OCI-LY1 (cell line): ENCODE measurements around the gene AFF2.

Experiments
- EZH2 ChIP-seq: fragments of 200-600 bp; sonication (generic), shearing (Covaris generic); IDR thresholded peaks from 2 replicates; pipeline ENCODE4 v1.8.0; 2017; ENCODE audit warnings: borderline replicate concordance, mixed run types, mild to moderate bottlenecking, antibody characterized with exemption, low read length, moderate library complexity, mixed read lengths
- TF ChIP-seq, protein P1 (sequence below): fragments of 200-600 bp; sonication (generic), shearing (Covaris generic); IDR thresholded peaks from 2 replicates; pipeline ENCODE4 v1.5.1; 2017; ENCODE audit warnings: mild to moderate bottlenecking, antibody characterized with exemption, low read length, moderate library complexity, mixed read lengths

DNA sequence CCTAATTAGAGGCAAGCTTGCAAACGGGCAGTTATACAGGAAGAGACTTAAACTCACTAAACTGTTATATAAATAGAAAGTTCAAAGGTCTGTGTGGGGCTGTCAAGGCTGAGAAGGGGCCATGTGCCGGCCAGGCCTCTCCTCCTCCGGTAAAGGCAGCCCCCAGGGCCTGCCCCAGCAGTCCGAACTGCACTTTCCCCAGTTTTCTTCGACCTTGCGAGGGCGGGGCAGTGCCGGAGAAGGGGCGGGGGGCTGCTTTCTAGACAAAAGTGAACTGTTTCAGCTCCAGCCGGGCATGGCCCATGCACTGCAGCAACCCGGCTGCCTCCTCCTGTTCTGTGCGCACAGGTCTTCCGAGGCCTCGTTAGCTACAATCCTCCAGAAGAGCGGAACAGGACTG lies 4.1 kb downstream of the AFF2 start:
- TF ChIP-seq, protein P1, sequence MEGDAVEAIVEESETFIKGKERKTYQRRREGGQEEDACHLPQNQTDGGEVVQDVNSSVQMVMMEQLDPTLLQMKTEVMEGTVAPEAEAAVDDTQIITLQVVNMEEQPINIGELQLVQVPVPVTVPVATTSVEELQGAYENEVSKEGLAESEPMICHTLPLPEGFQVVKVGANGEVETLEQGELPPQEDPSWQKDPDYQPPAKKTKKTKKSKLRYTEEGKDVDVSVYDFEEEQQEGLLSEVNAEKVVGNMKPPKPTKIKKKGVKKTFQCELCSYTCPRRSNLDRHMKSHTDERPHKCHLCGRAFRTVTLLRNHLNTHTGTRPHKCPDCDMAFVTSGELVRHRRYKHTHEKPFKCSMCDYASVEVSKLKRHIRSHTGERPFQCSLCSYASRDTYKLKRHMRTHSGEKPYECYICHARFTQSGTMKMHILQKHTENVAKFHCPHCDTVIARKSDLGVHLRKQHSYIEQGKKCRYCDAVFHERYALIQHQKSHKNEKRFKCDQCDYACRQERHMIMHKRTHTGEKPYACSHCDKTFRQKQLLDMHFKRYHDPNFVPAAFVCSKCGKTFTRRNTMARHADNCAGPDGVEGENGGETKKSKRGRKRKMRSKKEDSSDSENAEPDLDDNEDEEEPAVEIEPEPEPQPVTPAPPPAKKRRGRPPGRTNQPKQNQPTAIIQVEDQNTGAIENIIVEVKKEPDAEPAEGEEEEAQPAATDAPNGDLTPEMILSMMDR = no peak
- no peak for TF ChIP-seq EZH2
